ENCODE measurements around the gene MRPS6. TPM values are rescaled to one million over a fixed set of nuclear protein-coding genes. Genes with fewer than 3 reads are reported as not detected.

Gene MRPS6
- total and polyA plus RNA-seq, 10 of the 15 experiments (the other 5 are each of a cell fraction or from before 2014, with no cell fraction given), result 32.5 to 232 (median 90.3) TPM

DNA sequence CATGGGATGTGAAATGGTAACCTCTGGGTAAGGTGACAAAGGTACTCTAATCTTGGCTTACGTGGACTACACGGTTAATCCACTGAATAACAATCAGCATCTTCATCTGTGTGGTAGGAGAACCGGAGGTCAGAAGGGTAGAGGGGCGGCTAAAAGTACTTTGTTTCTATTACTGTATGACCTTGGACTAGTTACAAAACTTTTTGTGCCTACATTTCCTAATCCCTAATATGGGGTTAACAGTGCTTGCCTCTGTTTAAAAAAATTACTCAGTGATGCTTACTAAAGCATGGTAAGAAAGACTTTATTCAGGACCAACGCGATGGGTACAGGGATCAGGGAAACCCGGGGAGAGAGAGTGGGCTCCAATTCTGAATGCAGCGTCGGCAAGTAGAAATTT, 1.7 kb upstream of the MRPS6 start:
- no peak overlapping the region for H3K27ac ChIP-seq (ENCODE audit: control insufficient read depth, insufficient read depth)
- H3K4me1 ChIP-seq (ENCODE audit: control insufficient read depth, insufficient read depth, low read length), result peaks cover 4% of the 10 kb centered on the region
- ChIA-PET RAD21 (ENCODE audit: unreplicated experiment) (interaction anchor here (7.0 kb wide), 1 partner anchor 50 kb away, joined by 51 read pairs; no protein-coding TSS in a partner anchor), SMC1A (ENCODE audit: uncharacterized antibody, unreplicated experiment) (no interaction called here), POLR2A (no interaction called here), CTCF (no interaction called here)
- no peaks in the 10 kb centered on the region; a peak in 1 of 4 replicates for H3K36me3 ChIP-seq (ENCODE audit: control insufficient read depth in 2 of 2, insufficient read depth in 2 of 2, low read length in 1 of 2)
- no peaks in the 10 kb centered on the region for H3K27me3 ChIP-seq (replicated peaks in 1 of 2; ENCODE audit: control insufficient read depth in 2 of 2, insufficient read depth in 2 of 2, low read length in 1 of 2)
- H2AFZ ChIP-seq (ENCODE audit: control insufficient read depth, low read depth, low read length), result no peak overlapping the region
- H3K9ac ChIP-seq (ENCODE audit: control insufficient read depth, insufficient read depth, low read length), result no peak overlapping the region
- no peak overlapping the region for H3K4me2 ChIP-seq (ENCODE audit: control insufficient read depth, insufficient read depth)
- FAIRE-seq, result no peak
- no peak overlapping the region for H3K4me3 ChIP-seq
- intact Hi-C loops (cut with micrococcal nuclease; ENCODE audit: unreplicated experiment) (no loop called here), in situ Hi-C loops (cut with MboI) (loop anchor here (5.0 kb wide), 1 partner anchor 124 kb away; no protein-coding TSS in a partner anchor)
- no TSS peak for BruUV-seq (replicated peaks)
- over 99% methylated on average over 9 of the region's 9 CpGs for WGBS (ENCODE audit: insufficient coverage, insufficient replicate concordance, low lambda C conversion rate, missing lambda C conversion rate)
- DNase-seq (ENCODE audit: low read depth, low spot score), result no peak
- H4K20me1 ChIP-seq (ENCODE audit: control insufficient read depth, insufficient read depth), result no peaks in the 10 kb centered on the region
- no peaks in the 10 kb centered on the region for H3K9me3 ChIP-seq (replicated peaks; ENCODE audit: control insufficient read depth, insufficient read depth, low read length)
- peaks cover 32% of the 10 kb centered on the region for H3K79me2 ChIP-seq (ENCODE audit: control insufficient read depth, insufficient read depth, low read length)
- no peak for ATAC-seq
- no peak for TF ChIP-seq MYC (IDR thresholded peaks at IDR 0.05; ENCODE audit: insufficient read depth, insufficient read length, insufficient replicate concordance, low read length, severe bottlenecking)
- TF ChIP-seq YBX1 (IDR thresholded peaks at IDR 0.05), result no peak
- no peak for TF ChIP-seq SRF (IDR thresholded peaks at IDR 0.05; ENCODE audit: low read depth in 2 of 2, low read length in 2 of 2)
- TF ChIP-seq TBL1XR1 (IDR thresholded peaks at IDR 0.05; ENCODE audit: low read depth, low read length), result no peak
- no peak for TF ChIP-seq ZBTB40 (IDR thresholded peaks at IDR 0.05; ENCODE audit: borderline replicate concordance)
- no peak for TF ChIP-seq RCOR1 (conservative IDR thresholded peaks at IDR 0.05; ENCODE audit: low read depth, low read length)
- TF ChIP-seq SMAD5 (IDR thresholded peaks at IDR 0.05; ENCODE audit: low read depth), result no peak
- TF ChIP-seq, protein P1, sequence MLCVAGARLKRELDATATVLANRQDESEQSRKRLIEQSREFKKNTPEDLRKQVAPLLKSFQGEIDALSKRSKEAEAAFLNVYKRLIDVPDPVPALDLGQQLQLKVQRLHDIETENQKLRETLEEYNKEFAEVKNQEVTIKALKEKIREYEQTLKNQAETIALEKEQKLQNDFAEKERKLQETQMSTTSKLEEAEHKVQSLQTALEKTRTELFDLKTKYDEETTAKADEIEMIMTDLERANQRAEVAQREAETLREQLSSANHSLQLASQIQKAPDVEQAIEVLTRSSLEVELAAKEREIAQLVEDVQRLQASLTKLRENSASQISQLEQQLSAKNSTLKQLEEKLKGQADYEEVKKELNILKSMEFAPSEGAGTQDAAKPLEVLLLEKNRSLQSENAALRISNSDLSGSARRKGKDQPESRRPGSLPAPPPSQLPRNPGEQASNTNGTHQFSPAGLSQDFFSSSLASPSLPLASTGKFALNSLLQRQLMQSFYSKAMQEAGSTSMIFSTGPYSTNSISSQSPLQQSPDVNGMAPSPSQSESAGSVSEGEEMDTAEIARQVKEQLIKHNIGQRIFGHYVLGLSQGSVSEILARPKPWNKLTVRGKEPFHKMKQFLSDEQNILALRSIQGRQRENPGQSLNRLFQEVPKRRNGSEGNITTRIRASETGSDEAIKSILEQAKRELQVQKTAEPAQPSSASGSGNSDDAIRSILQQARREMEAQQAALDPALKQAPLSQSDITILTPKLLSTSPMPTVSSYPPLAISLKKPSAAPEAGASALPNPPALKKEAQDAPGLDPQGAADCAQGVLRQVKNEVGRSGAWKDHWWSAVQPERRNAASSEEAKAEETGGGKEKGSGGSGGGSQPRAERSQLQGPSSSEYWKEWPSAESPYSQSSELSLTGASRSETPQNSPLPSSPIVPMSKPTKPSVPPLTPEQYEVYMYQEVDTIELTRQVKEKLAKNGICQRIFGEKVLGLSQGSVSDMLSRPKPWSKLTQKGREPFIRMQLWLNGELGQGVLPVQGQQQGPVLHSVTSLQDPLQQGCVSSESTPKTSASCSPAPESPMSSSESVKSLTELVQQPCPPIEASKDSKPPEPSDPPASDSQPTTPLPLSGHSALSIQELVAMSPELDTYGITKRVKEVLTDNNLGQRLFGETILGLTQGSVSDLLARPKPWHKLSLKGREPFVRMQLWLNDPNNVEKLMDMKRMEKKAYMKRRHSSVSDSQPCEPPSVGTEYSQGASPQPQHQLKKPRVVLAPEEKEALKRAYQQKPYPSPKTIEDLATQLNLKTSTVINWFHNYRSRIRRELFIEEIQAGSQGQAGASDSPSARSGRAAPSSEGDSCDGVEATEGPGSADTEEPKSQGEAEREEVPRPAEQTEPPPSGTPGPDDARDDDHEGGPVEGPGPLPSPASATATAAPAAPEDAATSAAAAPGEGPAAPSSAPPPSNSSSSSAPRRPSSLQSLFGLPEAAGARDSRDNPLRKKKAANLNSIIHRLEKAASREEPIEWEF (IDR thresholded peaks at IDR 0.05; ENCODE audit: insufficient replicate concordance, low read depth, low read length), result no peak
- no peak for TF ChIP-seq BHLHE40 (IDR thresholded peaks at IDR 0.05; ENCODE audit: borderline replicate concordance in 1 of 2, low read depth in 2 of 2, low read length in 1 of 2)
- TF ChIP-seq YY1 (IDR thresholded peaks at IDR 0.05; ENCODE audit: low read depth, low read length), result no peak
- no peak for TF ChIP-seq STAT3 (IDR thresholded peaks at IDR 0.05; ENCODE audit: low read depth, low read length)

All from GM12878 (cell line).